ENCODE measurements around the gene PGAP6. TPM values are rescaled to one million over a fixed set of nuclear protein-coding genes. Genes with fewer than 3 reads are reported as not detected.

The PGAP6 gene
- total and polyA plus RNA-seq, 9 of the 15 experiments (the other 6 are each of a cell fraction or from before 2014, with no cell fraction given), result 0.45 to 50.2 (median 39.3) TPM

DNA sequence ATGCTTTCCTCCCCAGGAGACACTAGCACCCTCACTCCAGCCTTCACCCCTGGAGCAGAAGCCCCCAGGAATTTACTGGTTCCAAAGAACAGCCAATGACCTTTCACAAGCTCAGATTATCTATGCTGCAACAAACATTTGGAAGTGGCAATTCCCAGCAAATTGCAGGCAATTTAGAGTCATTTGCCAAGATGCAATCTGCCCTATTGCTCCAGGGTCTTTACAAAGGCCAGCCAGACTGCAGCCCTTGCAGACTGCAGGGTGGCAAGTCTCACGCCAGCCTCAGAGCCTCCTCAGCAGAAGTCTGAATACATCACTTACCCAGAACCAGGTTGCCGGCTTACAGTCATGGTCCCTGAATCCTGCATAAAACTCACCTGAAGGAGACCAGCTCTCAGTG is 51.0 kb downstream of the PGAP6 start:
- in situ Hi-C loops (cut with MboI), result no loop called here
- Histone ChIP-seq H3K27ac (ENCODE audit: extremely low read depth, low read depth, low read length) (0 out of 3 replicates have a peak overlapping the region, but pooled peaks have one; percentile 0), H3K4me2 (ENCODE audit: insufficient read depth, low read length) (no peak overlapping the region), H3K79me2 (ENCODE audit: control insufficient read depth, insufficient read depth, low read length) (peaks cover 90% of the 10 kb centered on the region), H3K9me1 (ENCODE audit: control insufficient read depth, insufficient read depth, low read length) (peaks cover 5% of the 10 kb centered on the region), H3K27me3 (ENCODE audit: control insufficient read depth in 2 of 2, insufficient read depth in 2 of 2, low read length in 2 of 2) (no peaks in the 10 kb centered on the region), H3K4me3 (no peak overlapping the region), H3K4me1 (replicated peaks in 1 of 2; ENCODE audit: control insufficient read depth in 2 of 2, insufficient read depth in 2 of 2, low read length in 2 of 2) (peaks cover 26 to 28% of the 10 kb centered on the region in 2 experiments), H3K9ac (ENCODE audit: insufficient read depth in 1 of 2, low read depth in 2 of 2, low read length in 2 of 2) (no peak overlapping the region), H2AFZ (ENCODE audit: low read depth, low read length) (no peak overlapping the region), H3K9me3 (replicated peaks; ENCODE audit: control insufficient read depth, insufficient read depth, low read depth, low read length) (no peaks in the 10 kb centered on the region), H3K36me3 (ENCODE audit: control insufficient read depth, insufficient read depth, low read length) (peaks cover 9% of the 10 kb centered on the region; the same call in 1 of the 3 replicates), H4K20me1 (replicated peaks; ENCODE audit: control insufficient read depth, insufficient read depth, low read length) (peaks cover 34% of the 10 kb centered on the region)
- ATAC-seq (no peak), FAIRE-seq (no peak), DNase-seq (ENCODE audit: extremely low read depth in 1 of 4, low spot score in 3 of 4) (no peak)
- 89% methylated on average over 2 of the region's 2 CpGs for WGBS (ENCODE audit: insufficient coverage, low coverage, missing lambda C conversion rate)
- BruUV-seq (replicated peaks), result no TSS peak
- intact Hi-C loops (cut with micrococcal nuclease), result no loop called here
- POLR2A ChIA-PET, result interaction anchor here (0.8 kb wide), 1 partner anchor 10 kb away, joined by 3 read pairs; no protein-coding TSS in a partner anchor
- CTCF ChIA-PET (ENCODE audit: low intra/inter-chr PET ratio), result no interaction called here
- TF ChIP-seq, protein P1, sequence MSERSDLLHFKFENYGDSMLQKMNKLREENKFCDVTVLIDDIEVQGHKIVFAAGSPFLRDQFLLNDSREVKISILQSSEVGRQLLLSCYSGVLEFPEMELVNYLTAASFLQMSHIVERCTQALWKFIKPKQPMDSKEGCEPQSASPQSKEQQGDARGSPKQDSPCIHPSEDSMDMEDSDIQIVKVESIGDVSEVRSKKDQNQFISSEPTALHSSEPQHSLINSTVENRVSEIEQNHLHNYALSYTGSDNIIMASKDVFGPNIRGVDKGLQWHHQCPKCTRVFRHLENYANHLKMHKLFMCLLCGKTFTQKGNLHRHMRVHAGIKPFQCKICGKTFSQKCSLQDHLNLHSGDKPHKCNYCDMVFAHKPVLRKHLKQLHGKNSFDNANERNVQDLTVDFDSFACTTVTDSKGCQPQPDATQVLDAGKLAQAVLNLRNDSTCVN (CRISPR knock-in tag; IDR thresholded peaks at IDR 0.05), result no peak
- TF ChIP-seq, protein P2, sequence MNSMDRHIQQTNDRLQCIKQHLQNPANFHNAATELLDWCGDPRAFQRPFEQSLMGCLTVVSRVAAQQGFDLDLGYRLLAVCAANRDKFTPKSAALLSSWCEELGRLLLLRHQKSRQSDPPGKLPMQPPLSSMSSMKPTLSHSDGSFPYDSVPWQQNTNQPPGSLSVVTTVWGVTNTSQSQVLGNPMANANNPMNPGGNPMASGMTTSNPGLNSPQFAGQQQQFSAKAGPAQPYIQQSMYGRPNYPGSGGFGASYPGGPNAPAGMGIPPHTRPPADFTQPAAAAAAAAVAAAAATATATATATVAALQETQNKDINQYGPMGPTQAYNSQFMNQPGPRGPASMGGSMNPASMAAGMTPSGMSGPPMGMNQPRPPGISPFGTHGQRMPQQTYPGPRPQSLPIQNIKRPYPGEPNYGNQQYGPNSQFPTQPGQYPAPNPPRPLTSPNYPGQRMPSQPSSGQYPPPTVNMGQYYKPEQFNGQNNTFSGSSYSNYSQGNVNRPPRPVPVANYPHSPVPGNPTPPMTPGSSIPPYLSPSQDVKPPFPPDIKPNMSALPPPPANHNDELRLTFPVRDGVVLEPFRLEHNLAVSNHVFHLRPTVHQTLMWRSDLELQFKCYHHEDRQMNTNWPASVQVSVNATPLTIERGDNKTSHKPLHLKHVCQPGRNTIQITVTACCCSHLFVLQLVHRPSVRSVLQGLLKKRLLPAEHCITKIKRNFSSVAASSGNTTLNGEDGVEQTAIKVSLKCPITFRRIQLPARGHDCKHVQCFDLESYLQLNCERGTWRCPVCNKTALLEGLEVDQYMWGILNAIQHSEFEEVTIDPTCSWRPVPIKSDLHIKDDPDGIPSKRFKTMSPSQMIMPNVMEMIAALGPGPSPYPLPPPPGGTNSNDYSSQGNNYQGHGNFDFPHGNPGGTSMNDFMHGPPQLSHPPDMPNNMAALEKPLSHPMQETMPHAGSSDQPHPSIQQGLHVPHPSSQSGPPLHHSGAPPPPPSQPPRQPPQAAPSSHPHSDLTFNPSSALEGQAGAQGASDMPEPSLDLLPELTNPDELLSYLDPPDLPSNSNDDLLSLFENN (IDR thresholded peaks at IDR 0.05; ENCODE audit: low read depth in 2 of 2, low read length in 2 of 2), result no peak
- TF ChIP-seq FOXJ2 (tag; IDR thresholded peaks at IDR 0.05) (no peak), ARHGAP35 (IDR thresholded peaks at IDR 0.05; ENCODE audit: partially characterized antibody) (no peak), ZNF184 (CRISPR knock-in tag; IDR thresholded peaks at IDR 0.05) (no peak), HOXB6 (CRISPR knock-in tag; IDR thresholded peaks at IDR 0.05; ENCODE audit: borderline replicate concordance) (no peak), SIX5 (IDR thresholded peaks at IDR 0.05; ENCODE audit: borderline replicate concordance in 1 of 2, insufficient read depth in 1 of 2, low read depth in 1 of 2, low read length in 2 of 2) (no peak), IRF2 (CRISPR knock-in tag; IDR thresholded peaks at IDR 0.05) (no peak), DNMT1 (IDR thresholded peaks at IDR 0.05) (no peak), ASH1L (IDR thresholded peaks at IDR 0.05; ENCODE audit: borderline replicate concordance, low read depth, partially characterized antibody) (no peak), ZNF133 (CRISPR knock-in tag; IDR thresholded peaks at IDR 0.05) (no peak), GTF2E2 (tag; IDR thresholded peaks at IDR 0.05) (no peak), BRF1 (IDR thresholded peaks at IDR 0.05; ENCODE audit: borderline replicate concordance, extremely low read depth, insufficient read length) (no peak), SMAD4 (CRISPR knock-in tag; conservative IDR thresholded peaks at IDR 0.05) (no peak), ZKSCAN8 (CRISPR knock-in tag; IDR thresholded peaks at IDR 0.05) (no peak)

All from K562 (cell line).